NCI-H1092 (cell line): ENCODE data around the gene PIK3C2G.

ENCODE experiments used
- DNase-seq: peaks from one replicate; lab custom pipeline; 2025; lab: John Stamatoyannopoulos, UW

Gene PIK3C2G

DNA sequence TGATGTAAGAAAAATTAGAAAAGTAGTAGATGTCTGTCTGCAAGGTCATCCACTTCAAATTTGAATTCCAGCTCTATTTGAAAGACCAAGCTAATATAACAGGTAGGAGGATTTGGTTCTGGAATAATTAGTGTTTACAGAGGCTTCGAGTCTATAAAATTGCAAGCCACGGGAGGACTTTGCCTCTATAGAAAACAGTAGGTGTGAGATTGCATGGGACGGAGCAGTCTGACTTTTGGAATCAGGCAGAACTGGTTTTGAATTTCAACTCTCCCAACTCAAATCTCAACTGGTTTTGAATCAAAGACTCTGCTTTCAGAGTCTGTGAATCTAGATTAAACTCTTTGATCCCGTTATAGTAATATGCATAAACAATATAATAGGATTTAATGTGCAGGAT, 82.4 kb downstream of the PIK3C2G start:
- no peak for DNase-seq

GRCh38 chr12:18345021-18345735, 83.9 kb downstream of the PIK3C2G start:
- no peak for DNase-seq

DNA sequence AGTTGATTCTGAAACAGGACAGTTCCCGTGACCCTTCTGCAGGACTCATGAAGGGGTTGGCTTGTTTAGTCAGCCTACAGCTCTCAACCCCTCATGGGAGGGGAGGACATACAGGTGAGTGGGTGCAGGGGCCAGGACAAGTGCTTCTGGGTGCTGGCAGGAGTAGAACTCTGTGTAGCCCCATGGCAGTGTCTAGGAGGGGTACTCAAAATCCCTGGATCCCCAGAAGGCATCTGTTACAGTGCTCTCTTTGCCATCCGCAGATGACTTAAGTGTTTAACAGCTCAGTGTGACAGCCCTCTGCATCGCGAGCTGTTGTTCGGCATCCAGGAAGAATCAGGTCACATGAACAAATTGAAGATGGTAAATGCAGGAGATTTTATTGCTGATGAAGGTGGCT, 91.0 kb downstream of the PIK3C2G start:
- DNase-seq: no peak

GRCh38 chr12:18355429-18355828, 94.1 kb downstream of the PIK3C2G start:
- DNase-seq: no peak

DNA sequence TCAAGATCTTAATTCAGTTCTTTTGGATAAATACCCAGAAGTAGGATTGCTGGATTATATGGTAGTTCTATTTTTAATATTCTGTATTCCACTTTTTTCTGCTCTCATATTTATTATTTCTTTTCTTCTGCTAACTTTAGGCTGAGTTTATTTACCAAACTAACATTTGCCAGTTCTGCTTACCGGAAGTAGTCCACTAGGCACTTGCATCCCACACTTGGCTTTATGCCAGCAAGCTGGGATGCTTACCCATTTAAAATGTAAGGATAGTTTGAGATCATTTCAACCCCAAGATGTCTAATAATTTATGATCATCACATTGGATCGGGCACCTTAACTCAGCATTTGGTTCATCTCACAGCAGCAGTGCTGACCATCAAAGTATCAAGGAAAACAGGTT, 96.8 kb downstream of the PIK3C2G start:
- DNase-seq: no peak

GRCh38 chr12:18358930-18359329, 97.6 kb downstream of the PIK3C2G start:
- DNase-seq: no peak

DNA sequence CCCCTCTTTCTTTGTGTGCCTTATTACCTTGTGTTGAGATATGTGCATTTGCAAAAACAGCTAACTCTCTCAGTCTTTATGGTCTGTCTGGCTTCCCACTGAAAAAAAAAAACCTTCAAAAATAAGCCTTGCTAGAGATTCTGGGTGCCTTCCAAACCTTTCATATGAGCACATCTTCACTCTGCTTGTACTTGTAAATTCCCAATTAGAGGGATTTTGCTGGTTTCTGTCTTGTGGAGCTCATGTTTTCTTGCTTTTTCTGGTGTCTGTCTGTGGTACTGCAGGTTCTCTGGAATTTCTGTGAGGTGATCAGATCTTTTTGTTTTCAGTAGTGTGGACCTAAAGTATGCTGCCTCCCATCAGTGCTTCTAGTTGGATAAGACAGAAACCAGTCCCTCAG, 100.1 kb downstream of the PIK3C2G start:
- no peak for DNase-seq

DNA sequence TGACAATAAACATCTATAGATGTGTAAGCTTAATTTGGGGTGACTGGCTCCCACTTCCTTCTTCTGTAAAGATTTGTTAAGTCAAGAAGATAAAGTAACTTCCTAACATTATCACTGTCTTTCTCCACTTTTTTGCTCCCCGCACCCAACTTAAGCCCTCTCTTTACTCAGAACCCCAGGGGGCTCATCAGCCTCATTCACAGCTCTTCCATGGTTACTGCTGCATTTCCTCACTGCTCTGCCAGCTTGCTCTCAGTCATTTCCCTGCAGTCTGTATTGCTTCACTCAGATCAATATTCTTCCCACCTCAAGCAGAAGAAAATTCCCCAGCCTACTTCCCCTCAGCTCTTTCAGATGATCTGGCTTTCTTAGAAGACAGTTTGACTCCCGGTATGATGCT, 102.0 kb downstream of the PIK3C2G start:
- no peak for DNase-seq

DNA sequence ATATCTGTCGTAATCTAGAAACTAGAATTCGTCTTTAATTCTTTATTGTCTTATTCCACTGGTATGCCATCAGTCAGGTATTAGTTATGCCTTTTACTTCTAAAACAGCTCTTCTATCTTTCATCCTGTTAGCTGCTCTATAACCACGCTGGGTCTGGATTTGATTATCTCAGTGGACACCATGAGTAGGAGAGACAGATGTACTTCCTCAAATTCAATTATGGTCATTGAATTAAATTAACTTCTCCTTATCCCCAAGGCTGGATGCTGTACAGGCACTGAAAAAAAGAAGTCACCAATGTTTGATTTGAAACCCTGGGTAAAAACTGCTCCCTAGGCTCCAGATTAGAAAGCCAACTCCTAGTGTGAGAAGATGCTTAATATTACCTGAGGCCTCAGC, 107.3 kb downstream of the PIK3C2G start:
- no peak for DNase-seq

- DNase-seq: no peak
These were observed 111.9 kb downstream of the PIK3C2G start for GRCh38 chr12:18373181-18373580.

DNA sequence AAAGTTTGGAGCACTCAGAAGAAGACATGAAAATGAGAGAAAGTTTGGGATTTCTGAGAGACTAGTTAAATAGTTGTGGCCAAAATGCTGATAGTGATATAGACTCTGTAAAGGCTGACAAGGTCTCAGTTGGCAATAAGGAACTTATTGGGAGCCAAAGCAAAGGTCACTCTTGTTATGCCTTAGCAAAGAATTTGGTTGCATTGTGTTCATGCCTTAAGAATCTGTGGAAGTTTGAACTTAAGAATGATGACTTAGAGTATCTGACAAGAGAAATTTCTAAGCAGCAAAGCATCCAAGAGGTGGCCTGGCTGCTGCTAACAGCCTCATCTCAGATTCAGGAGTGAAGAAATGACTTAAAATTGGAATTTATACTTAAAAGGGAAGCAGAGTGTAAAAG, 113.8 kb downstream of the PIK3C2G start:
- no peak for DNase-seq

- no peak for DNase-seq
These were observed 114.3 kb downstream of the PIK3C2G start for GRCh38 chr12:18375583-18375982.

DNA sequence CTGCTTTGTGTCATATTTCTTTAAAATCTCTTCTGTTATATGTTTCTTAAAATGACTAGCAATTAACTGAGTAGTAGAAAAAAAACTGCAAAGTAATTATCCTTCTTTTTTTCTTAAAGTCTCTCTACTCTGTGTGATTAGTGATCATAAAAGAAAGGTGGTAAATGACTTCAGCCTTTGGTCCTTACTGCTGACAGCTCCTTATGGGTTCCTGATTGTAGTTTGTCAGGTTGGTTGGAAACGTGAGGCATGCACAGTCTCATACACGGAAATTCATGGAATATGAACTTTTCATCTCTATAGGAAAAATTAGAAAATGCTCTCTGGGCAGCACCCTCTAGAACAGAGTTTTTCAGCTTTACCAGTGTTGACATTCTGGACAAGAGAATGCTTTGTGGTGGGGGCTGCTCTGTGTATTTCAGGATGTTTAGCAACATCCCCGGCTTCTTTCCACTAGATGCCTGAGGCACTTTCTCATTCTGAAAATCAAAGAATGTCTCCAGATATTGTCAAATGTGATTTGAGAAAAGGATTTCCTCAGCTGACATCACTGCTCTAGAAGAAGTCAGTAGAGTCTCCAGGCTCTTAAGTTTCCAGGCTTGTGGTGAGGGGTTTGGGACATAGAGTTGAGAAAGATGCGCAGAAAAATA, 121.0 kb downstream of the PIK3C2G start:
- DNase-seq: no peak

DNA sequence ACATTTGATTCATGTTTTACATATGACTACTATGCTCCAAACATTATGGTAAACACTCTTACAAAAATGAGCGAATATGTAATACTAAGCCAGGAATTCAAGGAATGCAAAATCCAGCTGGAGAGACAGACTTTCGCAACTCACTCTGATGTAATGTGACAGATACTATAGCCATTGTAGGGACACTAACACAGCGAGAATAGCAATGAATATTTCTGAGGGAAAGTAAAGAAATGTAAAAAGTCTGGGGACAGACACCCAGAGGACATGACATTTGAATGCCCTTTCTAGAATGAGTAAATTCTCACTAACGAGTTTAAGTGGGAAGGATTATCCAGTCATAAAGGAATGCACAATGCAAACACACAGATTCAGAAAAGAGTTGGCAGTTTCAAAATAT, 121.9 kb downstream of the PIK3C2G start:
- DNase-seq: no peak

DNA sequence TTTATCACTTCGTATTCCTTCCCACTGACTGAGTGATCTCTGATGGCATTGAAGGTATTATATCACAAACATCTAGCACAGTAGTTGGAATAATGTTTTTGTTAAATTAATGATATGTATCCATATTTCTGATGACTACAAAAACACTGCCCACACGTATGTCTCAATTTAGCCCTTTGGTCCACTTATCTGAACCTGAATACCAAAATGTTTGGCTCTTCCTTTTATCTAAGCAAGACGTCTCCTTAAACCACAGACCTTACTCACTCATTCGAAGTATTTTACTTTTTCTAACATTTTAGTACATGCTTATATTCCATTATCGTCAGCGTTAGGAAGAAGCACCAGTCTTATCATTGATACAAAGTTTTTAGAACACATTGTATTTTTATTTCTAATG, 126.4 kb downstream of the PIK3C2G start:
- DNase-seq: no peak

- no peak for DNase-seq
These were observed 128.5 kb downstream of the PIK3C2G start for GRCh38 chr12:18389820-18390219.

DNA sequence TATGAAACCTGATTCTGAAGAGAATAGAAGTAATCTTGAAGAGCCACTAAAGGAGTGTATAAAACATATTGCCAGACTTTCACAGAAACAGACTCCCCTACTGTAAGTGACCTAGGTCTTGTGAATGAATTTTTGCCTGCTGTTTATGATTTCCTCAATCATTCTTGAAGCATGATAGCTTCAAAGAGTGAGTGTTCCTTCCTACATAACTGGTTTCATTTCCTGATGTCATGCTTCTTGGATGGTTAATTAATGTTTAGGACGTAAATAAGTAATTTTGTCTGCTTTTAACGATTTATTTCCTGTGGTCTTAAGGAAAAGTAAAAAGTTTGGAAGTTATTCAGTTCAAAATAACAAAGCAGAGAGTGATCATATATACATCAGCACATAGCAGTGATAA, 129.8 kb downstream of the PIK3C2G start:
- DNase-seq: no peak

- DNase-seq: no peak
These were observed 133.4 kb downstream of the PIK3C2G start for GRCh38 chr12:18394742-18395141.

- no peak for DNase-seq
These were observed 138.9 kb downstream of the PIK3C2G start for GRCh38 chr12:18400186-18400585.

GRCh38 chr12:18402872-18403611, 141.7 kb downstream of the PIK3C2G start:
- no peak for DNase-seq

DNA sequence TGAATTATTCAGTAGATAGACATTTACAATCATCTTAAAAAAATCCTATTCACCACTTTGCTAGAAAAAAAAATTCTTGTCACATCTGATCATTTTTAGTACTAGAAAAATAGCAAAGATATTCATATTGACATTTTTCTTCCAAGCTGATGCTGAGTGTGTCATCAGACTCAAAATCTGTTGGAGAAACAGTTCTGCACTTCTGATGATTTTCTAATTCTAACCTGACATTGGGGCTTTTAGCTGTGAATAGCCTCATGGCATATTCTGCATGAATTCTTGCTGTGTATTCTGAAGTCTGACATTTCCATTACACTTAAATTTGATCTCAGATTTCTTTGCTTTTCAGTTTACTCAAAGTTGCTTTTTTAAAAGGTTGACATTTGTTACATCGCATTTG, 150.1 kb downstream of the PIK3C2G start:
- no peak for DNase-seq

- DNase-seq: no peak
These were observed 153.4 kb downstream of the PIK3C2G start for GRCh38 chr12:18414671-18415070.

GRCh38 chr12:18415227-18415626, 153.9 kb downstream of the PIK3C2G start:
- DNase-seq: no peak
